HG03354 (cell line): Measurements from ENCODE around the gene SLTM.
"Not testable (repeated sequence)": the region's sequence is repeated elsewhere in the genome, so short reads cannot be mapped to it uniquely, and the experiment has no call there.

Experiments
- ATAC-seq: cut with Tn5 transposase; IDR thresholded peaks from one replicate; pipeline ENCODE4 v1.9.1; 2021; ENCODE audit warnings: mild to moderate bottlenecking; ENCODE audit not compliant: unreplicated experiment, poor library complexity, severe bottlenecking

SLTM gene

GRCh38 chr15:58933281-58934113 lies at the start of gene SLTM:
Gene SLTM, minus strand, starts transcription at chr15:58933679. Its CDS starts 114 bp downstream, at chr15:58933565.
- ATAC-seq, result peak; percentile 89

- no peak for ATAC-seq
These were observed 49.8 kb upstream of the SLTM start for GRCh38 chr15:58983261-58983660.

GRCh38 chr15:58981808-58982475 lies 48.5 kb upstream of the SLTM start:
- ATAC-seq, result no peak

DNA sequence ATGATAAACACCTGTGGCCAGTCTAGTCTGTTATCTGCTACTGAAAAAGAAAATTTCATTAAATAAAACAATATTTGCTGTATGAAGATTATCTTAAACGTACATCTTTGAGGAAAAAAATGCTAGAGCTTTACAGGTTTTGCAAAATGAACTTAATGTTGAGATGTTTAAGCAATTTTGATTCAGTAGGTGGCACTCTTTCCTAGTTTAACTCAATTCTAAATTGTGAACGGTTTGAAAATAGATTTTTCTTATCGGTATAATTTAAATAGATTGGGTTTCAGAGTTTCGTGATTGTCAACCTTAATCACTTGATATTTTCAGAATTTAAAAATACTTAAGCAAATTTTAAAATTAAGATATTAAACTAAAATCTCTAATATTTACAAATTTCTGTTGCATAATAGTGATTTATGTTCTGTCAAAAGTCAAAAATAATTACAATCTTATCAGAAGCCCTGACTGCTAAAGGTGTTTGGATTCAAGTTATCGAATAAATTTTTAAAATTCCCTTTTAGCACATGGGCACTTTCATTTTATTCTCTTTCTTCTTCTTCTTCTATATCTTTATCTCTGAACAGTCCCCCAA lies 47.0 kb upstream of the SLTM start:
- ATAC-seq, result no peak

DNA sequence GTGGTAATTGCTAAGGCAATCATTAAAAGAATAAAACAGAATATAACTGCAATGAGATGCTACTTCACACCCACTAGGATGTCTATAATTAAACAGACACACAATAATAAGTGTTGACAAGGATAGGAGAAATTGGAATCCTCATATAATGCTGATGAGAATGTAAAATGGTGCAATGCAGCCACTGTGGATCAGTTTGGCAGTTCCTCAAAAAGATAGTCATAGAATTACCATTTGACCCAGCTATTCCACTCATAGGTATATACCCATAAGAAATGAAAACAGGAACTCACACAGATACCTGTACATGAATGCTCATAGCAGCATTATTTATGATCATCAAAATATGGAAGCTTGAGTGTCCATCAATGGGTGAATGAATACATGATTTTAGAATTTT lies 44.4 kb upstream of the SLTM start:
- ATAC-seq, result no peak

GRCh38 chr15:58967479-58967878 lies 34.0 kb upstream of the SLTM start:
- ATAC-seq, result no peak

GRCh38 chr15:58966698-58967097 lies 33.2 kb upstream of the SLTM start:
- no peak for ATAC-seq

GRCh38 chr15:58962662-58963565 lies 29.4 kb upstream of the SLTM start:
- ATAC-seq, result no peak

GRCh38 chr15:58962136-58962535 lies 28.7 kb upstream of the SLTM start:
- no peak for ATAC-seq

DNA sequence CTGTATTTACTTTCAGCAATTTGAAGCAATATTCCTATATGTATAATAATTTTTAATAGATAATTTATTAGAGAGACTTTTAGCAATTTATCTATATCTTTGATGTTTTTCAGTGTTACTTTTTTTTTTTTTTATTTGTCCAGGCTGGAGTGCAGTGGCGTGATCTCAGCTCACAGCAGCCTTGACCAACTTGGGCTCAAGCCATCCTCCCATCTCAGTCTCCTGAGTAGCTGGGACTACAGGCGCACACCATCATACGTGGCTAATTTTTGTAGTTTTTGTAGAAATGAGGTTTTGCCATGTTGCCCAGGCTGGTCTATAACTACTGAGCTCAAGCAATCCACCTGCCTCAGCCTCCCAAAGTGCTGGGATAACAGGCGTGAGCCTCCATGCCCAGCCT lies 25.3 kb upstream of the SLTM start:
- no peak for ATAC-seq

DNA sequence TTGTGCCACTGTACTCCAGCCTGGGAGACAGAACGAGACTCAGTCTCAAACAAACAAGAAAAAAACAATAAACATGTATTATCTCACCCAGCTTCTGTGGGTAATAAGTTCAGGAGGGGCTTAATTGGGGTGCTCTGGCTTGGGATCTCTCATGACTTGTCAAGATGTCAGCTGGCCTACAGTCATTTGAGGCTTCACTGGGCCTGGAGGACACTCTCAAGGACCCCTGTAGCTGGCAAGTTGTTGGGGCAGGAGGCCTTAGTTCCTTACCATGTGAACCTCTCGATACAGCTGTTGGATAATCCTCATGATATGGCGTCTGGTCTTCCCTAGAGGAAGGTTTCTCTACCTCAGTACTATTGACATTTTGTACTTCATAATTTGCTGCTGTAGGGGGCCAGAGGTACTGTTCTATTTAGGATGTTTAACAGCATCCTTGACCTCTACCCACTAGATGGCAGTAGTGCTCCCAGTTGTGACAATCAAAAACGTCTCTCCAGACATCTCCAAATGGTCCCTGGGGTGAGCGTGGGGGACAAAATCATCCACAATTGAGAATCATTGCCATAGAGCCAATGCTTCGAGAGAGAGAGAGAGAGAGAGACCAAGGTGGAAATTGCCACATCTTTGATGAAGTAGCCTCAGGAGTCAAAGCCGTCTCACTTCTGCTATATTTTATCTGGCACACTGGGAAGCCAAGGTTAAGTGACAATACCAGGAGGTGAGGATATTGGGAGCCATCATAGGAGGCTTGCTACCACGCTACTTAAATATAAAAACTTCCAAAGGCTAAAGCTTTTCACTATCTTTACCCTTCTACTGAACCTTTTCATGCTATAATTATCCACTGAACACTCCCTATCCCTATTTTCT lies 23.9 kb upstream of the SLTM start:
- peak; percentile 73 for ATAC-seq

DNA sequence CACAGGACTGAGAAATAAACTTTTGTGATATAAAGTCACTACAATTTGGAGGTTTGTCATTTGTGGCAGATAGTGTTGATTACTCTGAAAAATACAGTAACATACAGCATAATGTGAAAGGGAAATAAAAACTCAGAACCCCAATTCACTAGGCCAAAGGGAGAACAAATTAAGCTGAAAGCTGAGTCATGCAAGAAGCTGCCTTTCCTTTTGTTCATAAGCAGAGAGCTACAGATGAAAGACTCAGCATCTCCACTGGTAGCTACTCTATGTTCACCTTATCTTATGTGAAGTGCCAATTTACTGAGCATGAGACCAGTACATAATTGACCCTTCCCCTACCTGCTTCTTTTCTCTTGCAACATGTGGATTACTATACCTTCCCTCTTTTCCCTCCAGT lies 19.3 kb upstream of the SLTM start:
- no peak for ATAC-seq

GRCh38 chr15:58951388-58952007 lies 18.0 kb upstream of the SLTM start:
- ATAC-seq, result no peak

GRCh38 chr15:58947179-58947578 lies 13.7 kb upstream of the SLTM start:
- no peak for ATAC-seq

DNA sequence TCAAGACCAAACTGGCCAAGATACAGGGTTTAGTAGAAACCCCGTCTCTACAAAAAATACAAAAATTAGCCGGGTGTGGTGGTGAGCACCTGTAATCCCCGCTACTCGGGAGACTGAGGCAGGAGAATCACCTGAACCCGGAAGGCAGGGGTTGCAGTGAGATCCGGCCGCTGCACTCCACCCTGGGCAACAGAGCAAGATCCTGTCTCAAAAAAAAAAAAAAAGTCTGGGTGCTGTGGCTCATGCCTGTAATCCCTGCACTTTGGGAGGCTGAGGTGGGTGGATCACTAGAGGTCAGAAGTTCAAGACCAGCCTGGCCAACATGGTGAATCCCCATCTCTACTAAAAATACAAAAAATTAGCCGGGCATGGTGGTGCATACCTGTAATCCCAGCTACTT lies 1.5 kb upstream of the SLTM start:
- not testable (repeated sequence) for ATAC-seq

DNA sequence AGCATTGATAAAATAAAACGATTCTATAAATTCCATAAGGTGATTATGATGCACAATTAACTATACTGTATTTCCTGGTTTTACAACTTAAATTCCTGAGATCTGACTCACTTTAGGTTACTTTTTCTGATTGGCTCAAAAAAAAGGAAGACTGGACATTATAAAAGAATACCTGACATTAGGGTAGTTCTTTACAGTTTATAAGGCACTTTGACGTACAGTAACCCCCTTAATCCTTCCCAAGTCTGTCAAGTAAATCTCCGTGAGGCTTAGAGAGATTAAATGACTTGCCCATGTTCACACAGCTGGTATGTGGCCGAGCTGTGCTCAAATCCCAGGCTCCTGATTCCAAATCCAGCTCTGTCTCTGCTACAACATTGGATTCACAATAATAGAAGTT lies 1.0 kb upstream of the SLTM start:
- no peak for ATAC-seq

GRCh38 chr15:58934114-58934447 lies 602 bp upstream of the SLTM start:
- no peak for ATAC-seq

DNA sequence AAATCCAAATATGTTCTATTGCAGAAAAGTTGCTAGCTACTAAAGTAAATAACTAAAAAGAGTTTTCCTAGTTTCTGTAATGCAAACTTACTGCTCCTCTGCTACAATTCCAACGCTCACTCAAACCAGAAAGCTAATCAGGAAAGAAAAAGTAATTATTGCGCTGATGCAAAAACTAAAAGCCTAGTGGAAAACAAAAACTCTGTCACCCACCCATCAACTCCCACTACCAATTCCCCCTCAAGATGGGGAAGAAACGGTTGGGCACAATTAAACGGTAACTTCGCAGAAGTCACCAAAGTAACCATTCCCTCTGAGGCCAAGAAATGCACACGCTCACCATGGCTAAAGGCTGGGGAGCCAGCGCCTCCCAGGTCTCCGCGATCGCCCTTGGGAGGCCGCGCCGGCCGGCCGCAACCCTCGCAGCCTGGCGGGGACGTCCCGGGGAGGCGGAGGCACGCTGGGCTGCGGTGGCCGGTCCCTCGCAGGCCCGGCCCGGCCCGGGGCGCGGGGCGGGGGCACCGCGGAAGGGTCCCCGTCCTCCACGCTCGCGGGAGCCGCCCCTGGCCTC lies 684 bp downstream of the SLTM start:
- peak; percentile 42 for ATAC-seq
